Heart left ventricle (tissue), 16 donors: ENCODE data around the gene ASB13. TPM values are rescaled to one million over a fixed set of nuclear protein-coding genes. Genes with fewer than 3 reads are reported as not detected.

ENCODE experiments used
- ATAC-seq, 4 donors: fragments of 200-7000 bp; cut with Tn5 transposase; one replicate each; pipeline ENCODE4 v1.9.1; 2020 to 2022; ENCODE audit warnings: moderate library complexity in 4 of 4, mild to moderate bottlenecking in 3 of 4, moderate number of reproducible peaks in 1 of 4
- DNase-seq, 5 donors: peaks; one replicate each; pipeline ENCODE4 v3.0.0-alpha.2; 2020
- H3K27ac ChIP-seq, 12 donors: fragments of 200-600 bp; sonication (generic) in 4 of 12; one replicate each; pipeline versions ENCODE4 v1.5.0 to v1.8.0; 2016 to 2022; ENCODE audit warnings: mild to moderate bottlenecking in 2 of 12
- H3K27me3 ChIP-seq, 9 donors: fragments of 200-600 bp; sonication (generic) in 2 of 9; one replicate each; pipeline versions ENCODE4 v1.5.1 to v1.8.0; 2016 to 2022; ENCODE audit warnings: mild to moderate bottlenecking in 3 of 9
- H3K36me3 ChIP-seq, 9 donors: fragments of 200-600 bp; sonication (generic) in 2 of 9; one replicate each; pipeline versions ENCODE4 v1.5.0 to v1.8.0; 2018 to 2022; ENCODE audit warnings: mild to moderate bottlenecking in 2 of 9
- H3K4me1 ChIP-seq, 12 donors: fragments of 200-600 bp; sonication (generic) in 4 of 12; one replicate each; pipeline versions ENCODE4 v1.5.0 to v1.8.0; 2016 to 2022; ENCODE audit warnings: mild to moderate bottlenecking in 3 of 12
- H3K4me3 ChIP-seq, 12 donors: fragments of 200-600 bp; sonication (generic) in 4 of 12; one replicate each; pipeline versions ENCODE4 v1.5.0 to v1.8.0; 2017 to 2022; ENCODE audit warnings: mild to moderate bottlenecking in 9 of 12, moderate library complexity in 4 of 12
- H3K9me3 ChIP-seq, 12 donors: fragments of 200-600 bp; sonication (generic) in 4 of 12; one replicate each; pipeline versions ENCODE4 v1.5.0 to v1.8.0; 2016 to 2022; ENCODE audit warnings: mild to moderate bottlenecking in 1 of 12
- CTCF ChIP-seq, 12 donors: fragments of 200-600 bp; sonication (generic) in 4 of 12; IDR thresholded peaks; one replicate each; pipeline versions ENCODE4 v1.5.0 to v1.8.0; 2018 to 2022; ENCODE audit warnings: antibody characterized with exemption in 12 of 12, mild to moderate bottlenecking in 5 of 12
- POLR2A ChIP-seq, 2 donors: fragments of 450-650 bp; IDR thresholded peaks; one replicate each; pipeline ENCODE4 v1.6.1; 2017; ENCODE audit warnings: antibody characterized with exemption in 2 of 2, mild to moderate bottlenecking in 2 of 2, moderate library complexity in 2 of 2
- WGBS, 4 donors: extraction: QIAGEN DNeasy Blood & Tissue Kit in 2 of 4; methylation state at CpG; one replicate each; pipeline versions ENCODE4 v1.1.5 to v1.1.7; 2013 to 2018; 5-methylcytosine and 5-hydroxymethylcytosine counted together
- intact Hi-C, 10 donors: fragments of 100-400 bp; cut with DNase I; formaldehyde crosslinking; loops; one replicate each; pipeline versions ENCODE4 v1.11.1 to v1.14.2; 2022
- polyA plus RNA-seq, 2 donors: library from polyadenylated mRNA; stranded (reverse); fragments of 200-250 nt; gene quantifications; one replicate each; pipeline ENCODE4 v1.2.3, GENCODE V29; 2013
- total RNA-seq, 9 donors: library from RNA; depleted of rRNA in 2 of 9; stranded (reverse); fragments of >200 nt in 2 of 9; fragmentation: NEBNext Ultra II Directional in 3 of 9; extraction: Animal tissue kit (Norgen Biotek cat#: 25700) in 3 of 9; gene quantifications; one replicate each; pipeline versions ENCODE4 v1.1.0 to v1.2.4, GENCODE V29; 2016 to 2023
- donor health status: ischemic (EF 13 %, LVEDD 7.1; RV severe dilation, severe dysfunction).
- donor health status: healthy with polysubstance abuse.
- donor health status: DM: no; HTN: yes; CAD: no.
- donor health status: DM: no; HTN: no; CAD: no.
- donor health status: ischemic (EF 25% LVEDD 6.9; RV normal size, moderate dysfunction).
- donor health status: ischemic (EF 25% LVEDD 5.7; RV mildly dilated, moderate dysfunction).
- donor health status: healthy.
- donor health status: DM: yes; HTN: yes; CAD: no.
- donor health status: ischemic (EF 35%, LVEDD 5.7; RV mildly dilated, moderate dysfunction).
- donor health status: nonischemic (EF 11% LVEDD 7.7; RV severe dilation, severe dysfunction).
- donor health status: DM: yes; HTN: yes; CAD: no.
- donor health status: PGD.
- donor health status: ischemic (EF 29% LVEDD 5.4; RV normal size, mild dysfunction).
- donor health status: nonischemic (EF 23%, LVEDD 6.1; RV moderate dilation, normal function).

Gene ASB13
- total and polyA plus RNA-seq, 11 donors = 9.9 to 18.6 (median 13.3) TPM

- no peaks in the 10 kb centered on the region for H3K36me3 ChIP-seq
- intact Hi-C loops = loop anchor here in 3 of 10 donors (5.0 to 10.0 kb wide), 5 partner anchors 88 to 805 kb away; no protein-coding TSS in a partner anchor
- no peaks in the 10 kb centered on the region for H3K27me3 ChIP-seq
- H3K4me3 ChIP-seq = no peak overlapping the region
- H3K4me1 ChIP-seq = peaks cover 0 to 42% (median 8%) of the 10 kb centered on the region in 12 donors
- ATAC-seq (no peak), DNase-seq (no peak)
- H3K27ac ChIP-seq = peak overlapping the region in 4 of 12 donors; percentile 49 to 83 (median 61)
- TF ChIP-seq CTCF (IDR thresholded peaks at IDR 0.05) (no peak), POLR2A (IDR thresholded peaks at IDR 0.05) (no peak)
- H3K9me3 ChIP-seq = no peaks in the 10 kb centered on the region
- 90 to 95% (median 91%) methylated on average over 11 of the region's 11 CpGs for WGBS, 4 donors
Measured at GRCh38 chr10:5620223-5620721, 46.1 kb downstream of the ASB13 start.

GRCh38 chr10:5619362-5620211 lies 46.8 kb downstream of the ASB13 start:
- intact Hi-C loops = loop anchor here in 3 of 10 donors (5.0 to 10.0 kb wide), 5 partner anchors 87 to 805 kb away; no protein-coding TSS in a partner anchor
- peak in 3 of 4 donors; percentile 11 to 38 (median 17) for ATAC-seq

GRCh38 chr10:5618829-5619228 lies 47.6 kb downstream of the ASB13 start:
- WGBS, 4 donors = 47 to 69% (median 66%) methylated on average over 12 of the region's 12 CpGs
- Histone ChIP-seq H3K9me3 (no peaks in the 10 kb centered on the region), H3K36me3 (no peaks in the 10 kb centered on the region), H3K4me3 (no peak overlapping the region), H3K4me1 (peaks cover 0 to 57% (median 10%) of the 10 kb centered on the region in 12 donors), H3K27me3 (no peaks in the 10 kb centered on the region), H3K27ac (peak overlapping the region in 4 of 12 donors; percentile 13 to 83 (median 61))
- peak in 3 of 5 donors; percentile 31 to 61 (median 58) for DNase-seq
- intact Hi-C loops = no loop called here
- peak in 2 of 4 donors; percentile 18 to 47 for ATAC-seq
- no peak for TF ChIP-seq CTCF (IDR thresholded peaks at IDR 0.05)
- TF ChIP-seq POLR2A (IDR thresholded peaks at IDR 0.05) = no peak

More at GRCh38 chr10:5619362-5620211, 46.8 kb downstream of the ASB13 start:
- Histone ChIP-seq H3K27me3 (no peaks in the 10 kb centered on the region), H3K4me3 (no peak overlapping the region), H3K36me3 (no peaks in the 10 kb centered on the region), H3K9me3 (no peaks in the 10 kb centered on the region), H3K4me1 (peaks cover 0 to 49% (median 10%) of the 10 kb centered on the region in 12 donors), H3K27ac (peak overlapping the region in 4 of 12 donors; percentile 49 to 83 (median 61))
- TF ChIP-seq POLR2A (IDR thresholded peaks at IDR 0.05) = no peak
- no peak for TF ChIP-seq CTCF (IDR thresholded peaks at IDR 0.05)
- peak in 1 of 5 donors; percentile 42 for DNase-seq
- WGBS, 4 donors = 71 to 78% (median 76%) methylated on average over 16 of the region's 16 CpGs

- intact Hi-C loops = no loop called here
Measured at GRCh38 chr10:5618042-5618441, 48.4 kb downstream of the ASB13 start.

More at GRCh38 chr10:5618042-5618441, 48.4 kb downstream of the ASB13 start:
- DNase-seq = no peak
- Histone ChIP-seq H3K27me3 (no peaks in the 10 kb centered on the region), H3K9me3 (no peaks in the 10 kb centered on the region), H3K27ac (no peak overlapping the region), H3K4me1 (peaks cover 0 to 54% (median 8%) of the 10 kb centered on the region in 12 donors), H3K4me3 (no peak overlapping the region), H3K36me3 (no peaks in the 10 kb centered on the region)
- 85 to 90% (median 88%) methylated on average over 7 to 8 of the region's 8 CpGs for WGBS, 4 donors
- no peak for ATAC-seq
- TF ChIP-seq CTCF (IDR thresholded peaks at IDR 0.05) (no peak), POLR2A (IDR thresholded peaks at IDR 0.05) (no peak)
